Measurements from ENCODE around the gene HSD17B3. TPM values are rescaled to one million over a fixed set of nuclear protein-coding genes. Genes with fewer than 3 reads are reported as not detected.

HSD17B3 gene
- total RNA-seq, 6 experiments from 2014 or later: not detected

GRCh38 chr9:96255698-96256097, 46.3 kb downstream of the HSD17B3 start:
- Mint-ChIP-seq H3K27ac (no peak overlapping the region), H3K36me3 (ENCODE audit: low read depth) (no peaks in the 10 kb centered on the region), H3K27me3 (ENCODE audit: insufficient read depth) (peaks cover 12% of the 10 kb centered on the region), H3K9me3 (no peaks in the 10 kb centered on the region), H3K4me3 (no peak overlapping the region), H3K4me1 (ENCODE audit: low read depth) (peaks cover 6% of the 10 kb centered on the region)
- TF ChIP-seq, protein P1, sequence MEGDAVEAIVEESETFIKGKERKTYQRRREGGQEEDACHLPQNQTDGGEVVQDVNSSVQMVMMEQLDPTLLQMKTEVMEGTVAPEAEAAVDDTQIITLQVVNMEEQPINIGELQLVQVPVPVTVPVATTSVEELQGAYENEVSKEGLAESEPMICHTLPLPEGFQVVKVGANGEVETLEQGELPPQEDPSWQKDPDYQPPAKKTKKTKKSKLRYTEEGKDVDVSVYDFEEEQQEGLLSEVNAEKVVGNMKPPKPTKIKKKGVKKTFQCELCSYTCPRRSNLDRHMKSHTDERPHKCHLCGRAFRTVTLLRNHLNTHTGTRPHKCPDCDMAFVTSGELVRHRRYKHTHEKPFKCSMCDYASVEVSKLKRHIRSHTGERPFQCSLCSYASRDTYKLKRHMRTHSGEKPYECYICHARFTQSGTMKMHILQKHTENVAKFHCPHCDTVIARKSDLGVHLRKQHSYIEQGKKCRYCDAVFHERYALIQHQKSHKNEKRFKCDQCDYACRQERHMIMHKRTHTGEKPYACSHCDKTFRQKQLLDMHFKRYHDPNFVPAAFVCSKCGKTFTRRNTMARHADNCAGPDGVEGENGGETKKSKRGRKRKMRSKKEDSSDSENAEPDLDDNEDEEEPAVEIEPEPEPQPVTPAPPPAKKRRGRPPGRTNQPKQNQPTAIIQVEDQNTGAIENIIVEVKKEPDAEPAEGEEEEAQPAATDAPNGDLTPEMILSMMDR (IDR thresholded peaks at IDR 0.05): no peak
- DNase-seq: no peak

GRCh38 chr9:96253059-96253696, 48.8 kb downstream of the HSD17B3 start:
- Mint-ChIP-seq H3K9me3 (no peaks in the 10 kb centered on the region), H3K4me1 (ENCODE audit: low read depth) (peaks cover 6% of the 10 kb centered on the region), H3K4me3 (no peak overlapping the region), H3K36me3 (ENCODE audit: low read depth) (no peaks in the 10 kb centered on the region), H3K27me3 (ENCODE audit: insufficient read depth) (peaks cover 12% of the 10 kb centered on the region), H3K27ac (no peak overlapping the region)
- DNase-seq: no peak
- TF ChIP-seq, protein P1 (IDR thresholded peaks at IDR 0.05): no peak

DNA sequence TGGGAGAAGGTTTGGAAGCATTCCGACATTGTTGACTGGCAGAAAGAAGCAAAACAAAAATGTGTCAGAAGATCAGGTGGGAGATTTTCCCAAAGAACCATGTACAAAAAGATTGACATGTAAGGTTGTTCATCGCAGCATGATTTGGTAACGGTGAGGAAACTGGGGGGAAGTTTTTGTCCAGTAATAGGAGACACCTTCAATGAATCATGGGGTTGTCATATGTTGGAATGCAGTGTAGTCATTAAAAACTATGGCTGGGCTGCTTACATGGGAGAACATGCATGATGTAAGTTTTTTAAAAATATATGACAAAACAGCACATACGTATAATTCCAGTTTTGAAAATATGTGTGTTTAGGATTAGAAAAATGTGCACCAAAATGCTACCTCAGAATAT, 50.5 kb downstream of the HSD17B3 start:
- no peaks in the 10 kb centered on the region for H3K36me3 Mint-ChIP-seq (ENCODE audit: low read depth)
- TF ChIP-seq, protein P1 (IDR thresholded peaks at IDR 0.05): no peak
- DNase-seq: no peak
- H3K4me3 Mint-ChIP-seq: no peak overlapping the region
- H3K27me3 Mint-ChIP-seq (ENCODE audit: insufficient read depth): peaks cover 9% of the 10 kb centered on the region
- no peaks in the 10 kb centered on the region for H3K9me3 Mint-ChIP-seq
- no peaks in the 10 kb centered on the region for H3K4me1 Mint-ChIP-seq (ENCODE audit: low read depth)
- H3K27ac Mint-ChIP-seq: no peak overlapping the region

GRCh38 chr9:96249746-96250145, 52.2 kb downstream of the HSD17B3 start:
- H3K4me1 Mint-ChIP-seq (ENCODE audit: low read depth): no peaks in the 10 kb centered on the region
- TF ChIP-seq, protein P1 (IDR thresholded peaks at IDR 0.05): no peak
- no peak overlapping the region for H3K4me3 Mint-ChIP-seq
- peaks cover 11% of the 10 kb centered on the region for H3K27me3 Mint-ChIP-seq (ENCODE audit: insufficient read depth)
- no peaks in the 10 kb centered on the region for H3K36me3 Mint-ChIP-seq (ENCODE audit: low read depth)
- no peak overlapping the region for H3K27ac Mint-ChIP-seq
- no peak for DNase-seq
- no peaks in the 10 kb centered on the region for H3K9me3 Mint-ChIP-seq

GRCh38 chr9:96246267-96246671, 55.7 kb downstream of the HSD17B3 start:
- DNase-seq: no peak
- H3K36me3 Mint-ChIP-seq (ENCODE audit: low read depth): no peaks in the 10 kb centered on the region
- peaks cover 14% of the 10 kb centered on the region for H3K27me3 Mint-ChIP-seq (ENCODE audit: insufficient read depth)
- H3K27ac Mint-ChIP-seq: no peak overlapping the region
- peaks cover 7% of the 10 kb centered on the region; the same call in 1 of the 2 replicates for H3K4me1 Mint-ChIP-seq (ENCODE audit: low read depth)
- no peak overlapping the region for H3K4me3 Mint-ChIP-seq
- TF ChIP-seq, protein P1 (IDR thresholded peaks at IDR 0.05): no peak
- H3K9me3 Mint-ChIP-seq: no peaks in the 10 kb centered on the region
